Measurements from ENCODE around the gene NCF2.

NCF2 gene

GRCh38 chr1:183566026-183566425 lies 24.2 kb downstream of the NCF2 start:
- no peak for DNase-seq (ENCODE audit: low read depth)
- no peak overlapping the region for H3K4me3 ChIP-seq (ENCODE audit: low read depth, low read length)

GRCh38 chr1:183565261-183565660 lies 25.0 kb downstream of the NCF2 start:
- no peak overlapping the region for H3K4me3 ChIP-seq (ENCODE audit: low read depth, low read length)
- no peak for DNase-seq (ENCODE audit: low read depth)

GRCh38 chr1:183562701-183563100 lies 27.6 kb downstream of the NCF2 start:
- H3K4me3 ChIP-seq (ENCODE audit: low read depth, low read length) = no peak overlapping the region
- DNase-seq (ENCODE audit: low read depth) = no peak

GRCh38 chr1:183559061-183559460 lies 31.2 kb downstream of the NCF2 start:
- no peak for DNase-seq (ENCODE audit: low read depth)
- no peak overlapping the region for H3K4me3 ChIP-seq (ENCODE audit: low read depth, low read length)

GRCh38 chr1:183554577-183554976 lies 35.7 kb downstream of the NCF2 start:
- no peak for DNase-seq (ENCODE audit: low read depth)

GRCh38 chr1:183553764-183554163 lies 36.5 kb downstream of the NCF2 start:
- no peak overlapping the region for H3K4me3 ChIP-seq (ENCODE audit: low read depth, low read length)
- no peak for DNase-seq (ENCODE audit: low read depth)

More at GRCh38 chr1:183554577-183554976, 35.7 kb downstream of the NCF2 start:
- no peak overlapping the region for H3K4me3 ChIP-seq (ENCODE audit: low read depth, low read length)

- no peak overlapping the region for H3K4me3 ChIP-seq (ENCODE audit: low read depth, low read length)
- DNase-seq (ENCODE audit: low read depth) = no peak
Measured at GRCh38 chr1:183553331-183553730, 36.9 kb downstream of the NCF2 start.

- no peak overlapping the region for H3K4me3 ChIP-seq (ENCODE audit: low read depth, low read length)
- DNase-seq (ENCODE audit: low read depth) = no peak
Measured at GRCh38 chr1:183552891-183553290, 37.4 kb downstream of the NCF2 start.

- no peak overlapping the region for H3K4me3 ChIP-seq (ENCODE audit: low read depth, low read length)
- DNase-seq (ENCODE audit: low read depth) = no peak
Measured at GRCh38 chr1:183552441-183552840, 37.8 kb downstream of the NCF2 start.

GRCh38 chr1:183551924-183552323 lies 38.3 kb downstream of the NCF2 start:
- no peak overlapping the region for H3K4me3 ChIP-seq (ENCODE audit: low read depth, low read length)
- DNase-seq (ENCODE audit: low read depth) = no peak

- no peak for DNase-seq (ENCODE audit: low read depth)
- H3K4me3 ChIP-seq (ENCODE audit: low read depth, low read length) = no peak overlapping the region
Measured at GRCh38 chr1:183550915-183551314, 39.3 kb downstream of the NCF2 start.

- H3K4me3 ChIP-seq (ENCODE audit: low read depth, low read length) = no peak overlapping the region
- no peak for DNase-seq (ENCODE audit: low read depth)
Measured at GRCh38 chr1:183548116-183548515, 42.1 kb downstream of the NCF2 start.

- H3K4me3 ChIP-seq (ENCODE audit: low read depth, low read length) = no peak overlapping the region
- no peak for DNase-seq (ENCODE audit: low read depth)
Measured at GRCh38 chr1:183546427-183546826, 43.8 kb downstream of the NCF2 start.

GRCh38 chr1:183544598-183545297 lies 45.5 kb downstream of the NCF2 start:
- H3K4me3 ChIP-seq (ENCODE audit: low read depth, low read length) = no peak overlapping the region
- no peak for DNase-seq (ENCODE audit: low read depth)

- H3K4me3 ChIP-seq (ENCODE audit: low read depth, low read length) = no peak overlapping the region
- DNase-seq (ENCODE audit: low read depth) = peak; percentile 37
Measured at GRCh38 chr1:183543619-183544204, 46.5 kb downstream of the NCF2 start.

GRCh38 chr1:183537405-183537804 lies 52.9 kb downstream of the NCF2 start:
- no peak for DNase-seq (ENCODE audit: low read depth)
- no peak overlapping the region for H3K4me3 ChIP-seq (ENCODE audit: low read depth, low read length)

- no peak overlapping the region for H3K4me3 ChIP-seq (ENCODE audit: low read depth, low read length)
- DNase-seq (ENCODE audit: low read depth) = no peak
Measured at GRCh38 chr1:183533617-183534174, 56.6 kb downstream of the NCF2 start.

- no peak for DNase-seq (ENCODE audit: low read depth)
- H3K4me3 ChIP-seq (ENCODE audit: low read depth, low read length) = no peak overlapping the region
Measured at GRCh38 chr1:183528577-183528976, 61.7 kb downstream of the NCF2 start.

- no peak for DNase-seq (ENCODE audit: low read depth)
Measured at GRCh38 chr1:183522104-183522503, 68.2 kb downstream of the NCF2 start.

GRCh38 chr1:183520379-183520778 lies 69.9 kb downstream of the NCF2 start:
- no peak overlapping the region for H3K4me3 ChIP-seq (ENCODE audit: low read depth, low read length)
- no peak for DNase-seq (ENCODE audit: low read depth)

More at GRCh38 chr1:183522104-183522503, 68.2 kb downstream of the NCF2 start:
- no peak overlapping the region for H3K4me3 ChIP-seq (ENCODE audit: low read depth, low read length)

GRCh38 chr1:183517401-183517800 lies 72.9 kb downstream of the NCF2 start:
- DNase-seq (ENCODE audit: low read depth) = no peak
- no peak overlapping the region for H3K4me3 ChIP-seq (ENCODE audit: low read depth, low read length)
